Urothelium cell line (cell line): ENCODE results near the gene PDHB.

Experiments
- DNase-seq: peaks from one replicate; pipeline ENCODE4 v3.0.0; 2011; ENCODE audit warnings: low spot score, mixed read lengths
- FAIRE-seq: peaks from 2 replicates; lab custom pipeline; 2011; peaks lifted over from hg19 to GRCh38; lab: Jason Lieb, UNC

PDHB gene

GRCh38 chr3:58408906-58409305 lies 24.7 kb downstream of the PDHB start:
- no peak for FAIRE-seq

DNA sequence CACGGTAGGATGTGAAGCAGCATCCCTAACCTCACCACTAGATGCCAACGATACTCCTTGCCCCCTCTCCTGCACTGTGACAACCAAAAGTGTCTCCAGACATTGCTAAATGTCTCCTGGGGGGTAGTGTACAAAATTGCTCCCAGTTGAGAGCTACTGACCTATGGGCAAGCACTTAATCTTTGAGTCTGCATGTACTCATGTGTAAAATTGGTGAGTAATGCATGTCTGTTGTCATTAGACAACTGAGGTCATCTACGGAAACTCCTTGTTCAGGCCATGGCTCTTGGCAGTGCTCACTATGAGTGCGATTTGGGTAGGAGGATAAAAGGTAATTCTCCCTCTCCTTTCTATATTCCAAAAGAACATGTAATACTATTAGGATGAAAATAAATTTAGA lies 29.2 kb downstream of the PDHB start:
- DNase-seq (no peak), FAIRE-seq (no peak)

More at GRCh38 chr3:58408906-58409305, 24.7 kb downstream of the PDHB start:
- DNase-seq, result no peak

- no peak for DNase-seq
- FAIRE-seq, result no peak
Measured at GRCh38 chr3:58403513-58404109, 30.0 kb downstream of the PDHB start.

GRCh38 chr3:58398669-58399333 lies 34.8 kb downstream of the PDHB start:
- no peak for DNase-seq
- no peak for FAIRE-seq

- FAIRE-seq (no peak), DNase-seq (no peak)
Measured at GRCh38 chr3:58394339-58394738, 39.3 kb downstream of the PDHB start.

DNA sequence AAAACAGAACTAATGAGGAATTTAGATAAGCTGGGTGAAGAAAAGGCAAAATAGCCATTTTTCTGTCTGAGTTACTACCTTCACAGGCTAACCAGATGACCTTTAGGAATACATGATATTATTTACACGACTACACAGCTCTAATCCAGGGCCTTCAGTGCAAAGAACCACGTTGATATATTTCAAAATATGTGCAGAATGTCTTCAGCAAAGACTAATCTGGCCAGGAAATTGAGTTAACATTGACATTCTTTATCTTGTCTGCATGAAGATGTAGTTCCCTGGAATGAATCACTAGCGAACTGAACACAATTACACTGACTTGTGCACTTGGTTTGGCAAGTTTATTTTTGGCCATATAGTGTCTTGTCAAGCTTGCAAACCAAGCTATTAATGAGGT lies 41.5 kb downstream of the PDHB start:
- FAIRE-seq (no peak), DNase-seq (no peak)

DNA sequence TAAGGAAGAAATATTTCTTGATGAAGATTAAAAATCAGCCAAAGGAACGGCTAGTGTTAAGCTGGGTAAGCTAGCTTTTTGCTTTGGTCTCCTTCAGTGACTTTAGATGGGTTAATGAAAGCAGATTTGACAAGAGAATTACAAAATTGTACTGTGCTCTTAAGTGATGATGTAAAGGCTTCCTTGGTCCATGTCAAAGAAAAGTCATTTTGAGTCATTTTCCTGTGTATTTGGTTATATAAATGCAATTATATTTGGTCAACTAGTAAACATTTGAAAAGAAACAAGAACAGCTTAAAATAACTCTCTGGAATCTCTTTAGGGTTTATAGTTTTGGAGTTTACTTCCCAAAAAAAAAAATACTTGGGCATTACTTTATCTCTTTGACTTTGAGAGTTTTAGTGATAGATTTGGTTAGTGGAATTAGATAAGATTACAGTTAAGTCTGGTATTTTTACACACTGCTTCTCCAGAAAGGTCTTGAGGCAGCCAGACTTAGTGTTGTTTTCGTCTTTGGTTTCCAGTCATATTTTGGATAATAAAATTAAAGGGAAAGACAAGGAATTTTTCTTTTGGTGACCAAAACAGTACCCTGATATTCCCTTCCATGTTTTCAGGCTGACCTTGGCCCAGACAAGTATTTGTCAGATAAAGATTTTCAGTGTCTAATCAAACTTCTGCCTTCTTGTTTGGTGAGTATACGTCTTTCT lies 42.3 kb downstream of the PDHB start:
- FAIRE-seq (no peak), DNase-seq (no peak)

- DNase-seq, result no peak
- no peak for FAIRE-seq
Measured at GRCh38 chr3:58388550-58389091, 45.0 kb downstream of the PDHB start.

DNA sequence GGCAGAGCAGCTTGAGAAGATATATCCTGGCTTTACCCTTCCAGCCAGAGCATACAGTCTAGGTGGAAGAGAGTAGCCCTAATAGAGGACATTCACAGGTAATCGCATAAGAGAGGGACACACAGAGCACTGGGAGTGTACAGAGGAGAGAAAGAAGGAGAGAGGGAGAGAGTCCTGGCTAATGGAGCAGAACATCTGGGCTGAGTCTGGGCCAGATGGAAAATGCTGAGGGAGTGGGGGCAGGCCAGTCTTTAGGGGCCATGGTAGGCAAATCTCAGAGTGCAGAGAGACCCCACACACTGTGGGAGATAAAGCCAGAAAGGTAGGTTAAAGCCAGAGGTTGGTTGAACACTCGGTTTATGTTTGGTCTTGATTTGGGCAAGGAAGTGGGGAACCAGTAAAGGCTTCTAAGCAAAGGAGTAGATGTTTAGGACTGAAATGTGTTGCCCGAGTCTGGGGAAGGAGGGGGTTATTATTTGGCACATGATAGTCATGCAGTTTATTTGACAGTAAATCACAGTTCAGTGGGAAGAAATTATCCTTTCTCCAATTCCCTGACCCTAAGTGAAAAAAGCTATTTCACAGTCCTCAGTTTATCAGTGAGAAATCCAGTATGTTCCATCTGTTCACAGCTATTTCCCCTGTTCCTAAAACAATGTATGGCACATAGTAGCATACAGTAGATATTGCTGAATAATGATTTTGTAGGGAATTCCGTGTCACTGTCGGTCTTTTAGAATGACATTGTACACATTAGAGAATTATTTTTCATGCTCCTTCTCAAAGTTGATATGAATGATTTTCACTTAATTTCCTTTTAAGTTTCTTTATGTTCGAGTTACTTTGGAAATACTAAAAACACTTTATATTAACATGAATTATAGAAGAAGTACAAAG lies 45.7 kb downstream of the PDHB start:
- FAIRE-seq, result no peak
- DNase-seq, result no peak

GRCh38 chr3:58386626-58387365 lies 46.8 kb downstream of the PDHB start:
- DNase-seq (no peak), FAIRE-seq (no peak)

- DNase-seq, result no peak
- no peak for FAIRE-seq
Measured at GRCh38 chr3:58384381-58385090, 49.1 kb downstream of the PDHB start.

DNA sequence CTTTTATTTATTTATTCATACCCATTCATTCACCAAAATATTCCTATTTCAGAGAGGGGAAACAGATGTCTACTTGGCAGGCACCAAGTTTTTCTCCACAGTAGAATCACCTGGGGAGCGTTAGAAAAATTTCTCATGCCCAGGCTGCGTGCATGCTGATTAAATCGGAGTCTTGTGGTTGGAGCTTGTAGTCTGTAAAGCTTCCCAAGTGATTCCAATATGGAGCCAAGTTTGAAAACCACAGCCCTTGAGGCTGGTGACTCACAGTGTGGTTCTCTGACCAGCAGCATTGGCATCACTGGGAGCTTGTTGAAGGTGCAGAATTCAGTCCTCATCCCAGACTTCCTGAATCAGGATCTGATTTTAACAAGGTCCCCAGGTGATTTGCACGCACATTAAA lies 49.7 kb downstream of the PDHB start:
- peak; percentile 42 for FAIRE-seq

DNA sequence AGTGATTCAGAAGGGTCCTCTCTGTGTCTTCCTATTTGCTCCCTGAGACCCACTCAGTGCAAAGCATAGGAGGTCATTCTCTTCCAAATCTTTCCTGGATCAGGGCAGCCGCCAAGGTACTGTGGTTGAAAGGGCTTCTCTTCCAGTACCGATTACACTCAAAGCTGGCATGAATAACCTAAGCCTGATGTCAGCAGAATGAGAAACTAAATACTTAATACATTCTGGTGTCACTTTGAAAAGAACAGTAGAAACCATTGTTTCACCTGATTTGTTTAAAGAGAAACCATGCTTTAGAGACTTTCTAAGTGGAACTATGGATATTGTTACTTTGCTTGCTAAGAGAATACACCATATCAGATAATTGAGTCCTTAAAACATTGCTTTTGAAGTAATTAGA lies 50.2 kb downstream of the PDHB start:
- peak; percentile 42 for DNase-seq
- FAIRE-seq, result no peak

More for the DNA sequence above, 49.7 kb downstream of the PDHB start:
- peak; percentile 86 for DNase-seq

- DNase-seq, result no peak
Measured at GRCh38 chr3:58379351-58380073, 54.1 kb downstream of the PDHB start.

GRCh38 chr3:58377750-58378149 lies 55.9 kb downstream of the PDHB start:
- DNase-seq (no peak), FAIRE-seq (no peak)

More at GRCh38 chr3:58379351-58380073, 54.1 kb downstream of the PDHB start:
- FAIRE-seq, result no peak
